ENCODE data around the gene NEK6.
A peak's percentile ranks its signal among the peaks of the same experiment; 100 is the strongest.

The NEK6 gene

DNA sequence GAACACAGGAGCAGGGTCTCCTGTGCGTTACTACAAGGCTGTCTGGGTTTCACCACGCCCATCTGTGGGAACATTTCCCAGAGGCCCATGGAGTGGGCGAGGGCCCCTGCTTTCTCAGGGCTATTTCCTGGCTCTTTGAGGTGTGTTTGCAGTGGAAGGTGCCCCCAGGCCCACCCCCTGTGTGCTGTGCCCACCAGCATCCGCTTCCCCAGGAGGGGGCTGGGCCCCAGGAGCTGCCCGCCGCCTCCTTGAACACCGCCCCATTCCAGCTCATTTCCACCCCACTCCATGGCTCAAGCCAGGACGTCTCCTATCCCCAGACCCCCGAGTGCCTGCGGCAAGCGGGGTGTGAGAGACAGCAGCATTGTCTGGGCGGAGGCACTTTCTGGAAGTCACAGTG, 70.5 kb downstream of the NEK6 start:
- DNase-seq: no peak

DNA sequence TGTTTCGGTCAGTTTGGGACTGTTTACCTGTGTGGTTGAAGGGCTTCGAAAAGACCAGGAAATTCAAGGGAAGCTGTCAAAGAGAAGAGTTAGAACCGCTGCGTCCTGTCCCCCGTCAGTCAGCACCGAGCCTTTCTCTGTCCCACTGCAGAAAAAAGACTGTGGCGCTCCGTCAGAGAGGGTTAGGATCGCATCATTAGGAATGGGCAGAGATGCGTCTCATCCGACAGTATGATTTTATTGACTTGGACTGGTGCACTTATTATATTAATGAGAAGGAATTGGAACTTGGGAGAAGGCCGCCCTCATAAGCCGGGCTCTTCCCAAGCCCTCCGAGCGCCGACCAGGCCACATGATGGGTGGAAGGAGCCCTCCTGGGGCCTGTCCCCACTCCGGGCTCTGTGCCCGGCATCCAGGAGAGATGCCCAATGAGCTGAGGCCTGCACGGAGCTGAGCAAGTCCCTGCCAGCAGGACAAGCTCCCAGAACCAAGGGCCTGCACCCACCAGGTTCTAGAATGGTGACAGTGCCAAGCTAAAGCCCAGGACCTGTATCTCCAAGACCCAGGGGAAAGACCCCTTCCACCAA, 71.5 kb downstream of the NEK6 start:
- DNase-seq: no peak

DNA sequence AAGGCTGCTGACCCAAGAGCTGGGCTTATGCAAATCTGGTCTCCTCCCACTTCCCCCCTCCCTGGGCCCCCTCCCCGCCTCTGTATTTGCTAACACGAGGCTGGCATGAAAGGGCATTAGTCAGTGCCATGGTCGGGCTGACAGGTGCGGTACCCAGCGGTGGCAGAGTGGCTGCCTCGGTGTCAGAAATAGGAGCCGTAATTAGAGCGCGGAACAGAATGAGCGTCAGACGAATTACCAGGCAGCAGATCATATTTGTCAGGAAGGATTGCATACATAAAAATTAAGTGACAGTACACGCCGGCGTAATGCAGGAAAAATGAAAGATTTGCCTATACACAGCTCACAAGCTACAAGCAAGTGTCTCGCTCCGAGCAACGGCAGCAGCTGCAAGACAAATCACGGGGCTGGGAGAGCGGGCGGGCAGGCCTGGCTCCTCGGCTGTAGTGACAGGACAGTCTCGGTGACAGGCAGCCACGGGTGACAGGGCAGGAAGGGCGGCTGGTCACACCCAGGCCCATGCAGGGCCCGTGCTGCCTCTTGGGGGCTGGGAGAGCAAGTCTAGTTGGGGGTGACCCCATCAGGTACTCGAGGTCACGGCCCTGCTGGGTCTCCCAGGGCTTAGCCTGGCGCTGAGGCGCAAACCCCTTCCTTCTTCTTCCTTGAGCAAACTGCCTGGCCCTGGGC, 72.4 kb downstream of the NEK6 start:
- DNase-seq: peak in 1 of 2 experiments; percentile 15

- no peak for DNase-seq
These were observed 73.8 kb downstream of the NEK6 start for GRCh38 chr9:124331580-124331979.

- DNase-seq: no peak
These were observed 74.8 kb downstream of the NEK6 start for GRCh38 chr9:124332361-124333202.

GRCh38 chr9:124333203-124333579, 75.4 kb downstream of the NEK6 start:
- no peak for DNase-seq

DNA sequence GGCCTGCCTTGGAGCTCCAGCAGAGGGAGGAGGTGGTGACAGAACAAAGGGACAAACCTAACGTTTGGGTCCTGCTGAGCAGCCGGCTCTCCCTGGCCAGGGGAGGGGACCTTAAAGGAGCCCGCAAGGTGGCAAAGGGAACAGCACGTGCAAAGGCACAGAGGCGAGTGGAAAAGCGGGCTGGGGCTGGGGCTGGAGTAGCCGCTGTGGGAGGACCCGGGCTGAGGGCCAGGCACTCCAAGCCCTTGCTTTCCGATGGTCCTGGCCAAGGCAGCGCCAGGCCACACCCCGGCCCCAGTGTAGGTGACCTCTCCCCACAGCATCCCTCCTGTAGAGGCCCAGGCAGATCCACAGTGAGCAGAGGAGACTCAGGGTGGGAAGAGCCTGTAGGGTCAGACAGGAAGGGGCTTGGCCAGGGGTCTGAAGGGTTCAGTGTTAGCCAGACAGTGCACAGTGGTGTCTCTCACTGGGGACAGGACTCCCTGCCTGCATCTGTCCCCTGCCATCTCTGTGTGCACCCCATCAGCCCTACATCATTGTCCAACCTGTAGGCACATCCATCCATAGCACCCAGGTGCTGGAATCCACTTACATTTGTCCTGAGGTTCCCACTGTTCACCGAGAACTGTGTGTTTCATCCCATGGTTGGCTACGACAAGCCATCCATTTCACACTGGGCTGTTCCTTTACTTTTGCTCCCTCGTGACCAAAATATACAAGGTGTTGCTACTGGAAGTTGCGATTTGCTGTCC, 77.0 kb downstream of the NEK6 start:
- DNase-seq: no peak

- DNase-seq: no peak
These were observed 77.6 kb downstream of the NEK6 start for GRCh38 chr9:124335320-124335707.

GRCh38 chr9:124337562-124337961, 79.8 kb downstream of the NEK6 start:
- DNase-seq: no peak

GRCh38 chr9:124339603-124340146, 81.9 kb downstream of the NEK6 start:
- DNase-seq: no peak

DNA sequence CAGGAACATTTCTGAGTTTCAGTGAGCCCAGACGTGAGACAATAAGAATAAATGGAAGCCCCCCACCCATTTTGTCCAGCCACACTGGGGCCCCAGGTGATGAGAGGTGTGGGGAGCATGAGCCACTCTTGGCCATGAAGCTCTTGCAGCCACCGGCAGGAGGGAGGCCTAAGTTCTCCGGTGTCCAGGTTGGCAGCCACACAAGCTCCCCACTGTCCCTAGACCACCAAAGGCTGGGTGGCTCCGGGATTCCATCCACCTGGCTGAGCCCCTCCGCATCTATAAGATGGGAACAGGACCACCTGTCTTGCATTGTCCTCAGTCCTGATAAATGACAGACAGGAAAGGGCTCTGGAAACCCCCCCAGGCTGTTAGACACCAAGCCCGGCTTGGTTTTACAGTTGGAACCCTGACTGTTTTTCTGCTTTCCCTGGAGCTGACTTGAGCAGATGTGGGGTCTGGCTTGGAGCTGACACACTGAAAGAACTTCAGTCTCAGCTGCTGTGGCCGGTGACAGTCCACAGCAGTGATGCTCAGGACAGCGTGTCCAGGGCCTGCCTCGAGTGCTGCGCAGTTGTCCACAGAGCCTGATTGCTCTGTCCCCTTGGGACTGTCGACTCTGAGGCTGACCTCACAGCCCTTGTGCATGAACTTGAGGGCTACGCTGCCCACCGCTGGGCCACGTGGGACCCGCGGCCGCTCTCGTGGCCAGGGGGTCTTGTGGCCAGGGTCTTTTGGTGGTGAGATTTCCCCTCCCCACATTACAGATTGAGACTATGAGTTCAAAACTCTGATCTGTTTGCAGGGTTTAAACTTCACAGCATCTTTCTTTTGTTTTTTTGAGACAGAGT, 82.7 kb downstream of the NEK6 start:
- no peak for DNase-seq

DNA sequence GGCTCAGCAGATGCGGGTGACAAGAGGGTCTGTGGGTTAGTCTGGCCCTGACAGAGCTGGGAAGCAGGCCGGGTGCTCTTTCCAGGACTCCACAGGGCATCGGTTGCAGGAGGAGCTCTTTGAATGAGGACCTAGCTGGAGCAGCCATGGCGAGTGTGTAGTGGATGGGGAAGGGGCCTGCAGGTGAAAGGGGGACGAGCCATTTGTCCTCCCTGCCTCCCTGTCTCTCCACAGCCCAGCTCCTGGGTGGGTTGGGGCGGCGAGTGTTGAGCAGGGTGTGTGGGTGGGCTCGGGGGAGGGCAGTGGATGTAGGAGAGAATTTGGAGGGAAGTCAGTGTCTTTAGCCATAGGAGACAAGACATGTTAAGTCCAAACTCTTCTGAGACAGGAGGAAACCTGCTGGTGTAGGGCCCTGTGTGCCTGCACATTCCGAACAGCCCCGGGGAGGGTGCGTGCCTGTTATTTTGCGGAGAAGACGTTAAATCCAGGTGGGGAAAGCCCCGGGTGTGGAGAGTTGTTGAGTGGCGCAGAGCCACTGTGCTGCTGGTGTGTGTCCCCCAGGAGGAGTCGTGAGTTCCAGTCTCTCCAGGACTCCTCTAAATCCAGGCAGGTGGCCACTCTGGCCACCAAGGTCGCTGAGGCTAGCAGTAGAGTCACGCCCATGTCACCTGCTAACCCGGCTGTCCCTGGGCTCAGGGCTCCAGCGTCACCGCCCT, 83.9 kb downstream of the NEK6 start:
- DNase-seq: no peak

- no peak for DNase-seq
These were observed 84.6 kb downstream of the NEK6 start for GRCh38 chr9:124342402-124342775.

GRCh38 chr9:124342776-124343485, 85.2 kb downstream of the NEK6 start:
- DNase-seq: peak; percentile 32 to 66

DNA sequence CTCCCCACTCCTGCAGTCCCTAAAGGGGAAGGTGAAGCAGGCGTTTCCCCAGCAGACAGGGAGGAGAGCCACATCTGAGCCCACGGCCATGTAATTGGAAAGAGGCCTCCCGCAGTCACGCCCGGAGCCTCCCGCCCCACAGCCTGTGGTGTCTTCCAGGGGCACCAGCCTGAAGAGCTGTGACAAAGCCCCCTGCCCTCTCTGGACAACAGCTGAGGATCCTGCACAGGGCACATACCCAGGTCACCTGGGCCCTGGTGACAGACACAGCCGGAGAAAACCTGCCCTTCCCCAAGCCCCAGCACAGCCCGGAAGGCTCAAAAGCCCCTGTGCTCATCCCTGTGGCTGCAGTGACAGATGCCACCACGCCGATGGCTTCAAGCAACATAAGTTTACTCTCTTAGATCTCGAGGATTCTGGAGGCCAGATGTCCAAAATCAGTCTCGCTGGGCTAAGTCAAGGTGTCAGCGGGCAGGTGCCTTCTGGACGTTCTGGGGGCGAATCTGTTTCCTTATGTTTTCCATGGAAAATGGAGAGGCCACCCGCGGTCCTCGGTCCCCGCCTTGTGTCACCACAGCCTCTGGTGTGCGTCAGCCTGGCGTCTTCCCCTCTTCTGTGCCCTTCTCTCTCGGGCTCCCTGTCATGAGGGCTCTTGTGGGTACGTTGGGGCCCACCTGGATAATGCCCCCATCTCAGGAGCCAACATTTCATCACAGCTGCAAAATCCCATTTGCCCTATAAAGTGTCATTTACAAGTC, 86.0 kb downstream of the NEK6 start:
- no peak for DNase-seq

- DNase-seq: peak in 1 of 2 experiments; percentile 18
These were observed 86.7 kb downstream of the NEK6 start for GRCh38 chr9:124344291-124345050.

DNA sequence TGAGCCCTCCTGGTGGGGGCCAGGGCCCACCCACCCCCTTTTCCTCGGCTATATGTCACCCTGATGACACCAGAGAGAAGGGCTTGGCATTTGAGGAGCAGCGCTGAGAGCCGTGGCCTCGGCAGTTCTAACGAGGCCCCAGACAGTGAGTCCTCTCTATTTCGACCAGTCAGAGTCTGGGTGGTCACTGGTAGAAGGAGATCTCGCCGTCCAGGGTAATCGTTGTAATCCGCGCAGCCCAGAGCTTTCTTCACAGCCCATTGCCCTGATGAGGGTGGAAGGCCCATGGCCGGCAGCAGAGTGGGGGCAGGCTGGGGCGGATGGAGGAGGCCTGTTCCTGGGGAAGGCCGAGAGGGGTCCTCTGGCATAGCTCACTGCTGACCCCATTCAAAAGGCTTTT, 87.3 kb downstream of the NEK6 start:
- DNase-seq: no peak

DNA sequence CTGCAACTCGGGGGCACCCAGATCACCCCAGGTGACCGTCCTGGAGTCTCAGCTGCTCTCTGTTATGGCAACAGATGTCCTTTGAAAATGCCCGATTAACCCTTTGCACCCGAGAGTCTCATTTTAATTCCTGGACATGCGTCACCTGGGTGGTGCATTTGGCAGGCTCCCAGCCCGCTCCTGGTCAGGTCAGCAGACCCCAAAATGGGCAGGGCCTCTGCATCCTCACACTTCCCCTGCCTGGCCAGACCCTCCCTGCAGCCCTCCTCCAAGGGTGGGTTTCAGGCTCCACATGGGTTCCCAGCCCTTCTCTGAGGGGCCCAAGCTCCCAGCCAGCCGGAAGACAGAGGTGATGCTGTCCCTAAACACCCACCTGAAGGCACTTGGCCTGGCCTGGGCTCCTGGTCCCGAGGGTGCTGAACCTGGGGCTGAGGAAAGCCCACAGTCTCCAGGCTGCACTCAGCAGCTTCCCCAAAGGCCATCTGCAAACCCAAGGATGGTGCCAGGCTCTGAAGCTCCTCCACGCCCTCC, 88.1 kb downstream of the NEK6 start:
- no peak for DNase-seq
